Measurements from ENCODE around the gene CPAMD8. TPM values are rescaled to one million over a fixed set of nuclear protein-coding genes. Genes with fewer than 3 reads are reported as not detected.

The CPAMD8 gene
- polyA plus RNA-seq, 1 experiment = 0.38 TPM

DNA sequence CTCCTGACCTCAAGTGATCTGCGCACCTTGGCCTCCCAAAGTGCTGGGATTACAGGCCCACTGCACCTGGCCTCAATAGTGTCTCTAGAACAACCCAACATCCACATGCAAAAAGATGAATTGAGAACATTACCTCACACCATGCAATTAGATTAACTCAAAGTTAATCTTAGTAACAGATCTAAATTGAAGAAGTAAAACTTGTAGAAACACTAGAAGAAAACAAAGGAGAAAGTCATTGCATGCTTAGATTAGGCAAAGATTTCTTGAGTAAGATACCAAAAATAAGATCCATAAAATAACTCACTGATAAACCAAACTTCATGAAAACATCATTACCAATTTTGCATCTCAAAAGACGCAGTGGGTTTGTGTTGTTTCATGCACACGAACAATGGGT is 2.8 kb downstream of the CPAMD8 start:
- POLR2A ChIA-PET = no interaction called here
- DNase-seq (ENCODE audit: low read depth, low spot score) = no peak

DNA sequence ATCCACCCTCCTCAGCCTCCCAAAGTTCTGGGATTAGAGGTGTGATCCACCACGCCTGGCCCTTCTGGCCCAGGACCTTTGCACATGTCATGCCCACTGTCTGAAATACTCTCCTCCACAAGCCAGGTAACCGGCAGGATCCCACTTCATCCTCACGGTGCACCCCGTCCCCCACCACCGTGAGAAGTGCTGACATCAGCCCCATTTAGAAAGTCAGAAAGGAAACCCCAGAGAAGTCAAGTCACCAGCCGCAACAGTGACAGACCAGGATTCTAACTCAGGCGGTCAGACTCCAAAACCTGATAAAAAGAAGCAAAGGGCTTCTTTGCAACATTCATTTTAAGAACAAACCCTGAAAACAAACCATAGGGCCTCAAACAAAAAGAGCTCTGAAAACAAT is 3.9 kb downstream of the CPAMD8 start:
- no peak for DNase-seq (ENCODE audit: low read depth, low spot score)
- ChIA-PET POLR2A (no interaction called here), CTCF (no interaction called here)
- no peak overlapping the region for H3K27ac ChIP-seq (ENCODE audit: low read depth, low read length)
- TF ChIP-seq, protein P1, sequence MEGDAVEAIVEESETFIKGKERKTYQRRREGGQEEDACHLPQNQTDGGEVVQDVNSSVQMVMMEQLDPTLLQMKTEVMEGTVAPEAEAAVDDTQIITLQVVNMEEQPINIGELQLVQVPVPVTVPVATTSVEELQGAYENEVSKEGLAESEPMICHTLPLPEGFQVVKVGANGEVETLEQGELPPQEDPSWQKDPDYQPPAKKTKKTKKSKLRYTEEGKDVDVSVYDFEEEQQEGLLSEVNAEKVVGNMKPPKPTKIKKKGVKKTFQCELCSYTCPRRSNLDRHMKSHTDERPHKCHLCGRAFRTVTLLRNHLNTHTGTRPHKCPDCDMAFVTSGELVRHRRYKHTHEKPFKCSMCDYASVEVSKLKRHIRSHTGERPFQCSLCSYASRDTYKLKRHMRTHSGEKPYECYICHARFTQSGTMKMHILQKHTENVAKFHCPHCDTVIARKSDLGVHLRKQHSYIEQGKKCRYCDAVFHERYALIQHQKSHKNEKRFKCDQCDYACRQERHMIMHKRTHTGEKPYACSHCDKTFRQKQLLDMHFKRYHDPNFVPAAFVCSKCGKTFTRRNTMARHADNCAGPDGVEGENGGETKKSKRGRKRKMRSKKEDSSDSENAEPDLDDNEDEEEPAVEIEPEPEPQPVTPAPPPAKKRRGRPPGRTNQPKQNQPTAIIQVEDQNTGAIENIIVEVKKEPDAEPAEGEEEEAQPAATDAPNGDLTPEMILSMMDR (IDR thresholded peaks at IDR 0.05; ENCODE audit: low read depth, low read length) = no peak
- H3K27me3 ChIP-seq (ENCODE audit: control insufficient read depth, insufficient read depth, low read length) = peaks cover 28% of the 10 kb centered on the region
- no peak overlapping the region for H3K4me3 ChIP-seq (ENCODE audit: low read depth, low read length)
- H3K9me3 ChIP-seq (ENCODE audit: control insufficient read depth, insufficient read depth, low read length) = peaks cover 13% of the 10 kb centered on the region

More for the DNA sequence above, 2.8 kb downstream of the CPAMD8 start:
- Histone ChIP-seq H3K27ac (ENCODE audit: low read depth, low read length) (no peak overlapping the region), H3K4me3 (ENCODE audit: low read depth, low read length) (no peak overlapping the region), H3K9me3 (ENCODE audit: control insufficient read depth, insufficient read depth, low read length) (peaks cover 13% of the 10 kb centered on the region), H3K27me3 (ENCODE audit: control insufficient read depth, insufficient read depth, low read length) (peaks cover 36% of the 10 kb centered on the region)
- TF ChIP-seq, protein P1 (IDR thresholded peaks at IDR 0.05; ENCODE audit: low read depth, low read length) = no peak
- CTCF ChIA-PET = no interaction called here

DNA sequence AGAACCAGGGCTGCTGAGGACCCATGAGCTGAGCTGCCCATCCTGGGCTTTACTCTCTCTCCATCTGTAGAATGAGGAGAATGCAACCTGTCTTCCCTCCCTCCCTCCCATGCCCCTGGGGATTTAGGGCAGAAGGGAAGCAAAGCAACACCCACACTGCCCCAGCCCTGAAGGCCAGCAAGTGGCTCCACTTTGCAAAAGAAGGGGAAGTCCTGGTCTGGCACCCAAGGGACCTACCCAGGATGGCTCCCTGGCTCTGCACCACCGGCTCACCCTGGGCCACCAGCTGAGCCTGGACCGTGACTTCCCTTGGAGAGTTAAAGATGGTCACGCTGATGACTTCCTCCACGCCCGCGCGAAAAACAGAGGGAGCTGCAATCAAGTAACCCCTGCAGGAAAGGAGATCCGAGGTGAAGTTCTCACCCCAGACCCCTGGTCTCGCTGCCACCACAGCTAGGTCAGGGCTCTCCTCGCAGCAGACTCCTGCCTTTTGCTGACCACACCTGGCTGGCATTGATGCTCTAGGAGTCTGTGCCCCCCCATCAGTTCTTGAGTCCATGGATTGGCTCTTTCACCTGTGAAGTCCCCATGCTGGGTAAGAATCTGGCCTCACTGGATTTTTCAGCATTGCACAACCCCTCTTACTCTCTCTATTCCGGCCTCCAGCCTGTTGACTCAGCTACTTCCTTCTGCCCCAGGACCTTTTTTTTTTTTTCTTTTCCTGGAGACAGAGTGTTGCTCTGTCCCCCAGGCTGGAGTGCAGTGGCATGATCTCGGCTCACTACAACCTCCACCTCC is 4.6 kb downstream of the CPAMD8 start:
- Histone ChIP-seq H3K27ac (ENCODE audit: low read depth, low read length) (no peak overlapping the region), H3K27me3 (ENCODE audit: control insufficient read depth, insufficient read depth, low read length) (peaks cover 21% of the 10 kb centered on the region), H3K4me3 (ENCODE audit: low read depth, low read length) (no peak overlapping the region), H3K9me3 (ENCODE audit: control insufficient read depth, insufficient read depth, low read length) (peaks cover 13% of the 10 kb centered on the region)
- TF ChIP-seq, protein P1 (IDR thresholded peaks at IDR 0.05; ENCODE audit: low read depth, low read length) = no peak
- POLR2A ChIA-PET = no interaction called here
- CTCF ChIA-PET = no interaction called here
- no peak for DNase-seq (ENCODE audit: low read depth, low spot score)

DNA sequence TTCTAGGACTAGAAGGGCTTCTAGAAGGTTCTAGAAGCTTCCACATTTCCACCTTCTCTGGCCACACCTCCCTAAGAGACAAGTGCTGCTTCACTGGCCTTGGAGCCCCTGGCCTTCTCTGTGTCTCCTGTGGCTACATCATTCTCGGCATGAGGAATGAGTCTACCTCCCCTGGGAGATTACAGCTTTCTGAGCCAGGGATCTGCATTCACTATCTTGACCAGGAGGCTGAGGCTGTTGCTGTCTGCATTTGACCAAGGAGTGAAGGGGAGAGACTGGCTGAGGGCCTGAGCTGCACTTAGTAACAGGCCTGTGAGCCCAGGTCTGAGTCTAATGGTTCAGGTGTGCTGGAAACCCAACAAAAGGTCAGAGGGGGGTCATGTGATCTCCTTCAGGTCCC is 5.3 kb downstream of the CPAMD8 start:
- peaks cover 13% of the 10 kb centered on the region for H3K9me3 ChIP-seq (ENCODE audit: control insufficient read depth, insufficient read depth, low read length)
- no peak overlapping the region for H3K4me3 ChIP-seq (ENCODE audit: low read depth, low read length)
- no peak overlapping the region for H3K27ac ChIP-seq (ENCODE audit: low read depth, low read length)
- TF ChIP-seq, protein P1 (IDR thresholded peaks at IDR 0.05; ENCODE audit: low read depth, low read length) = no peak
- H3K27me3 ChIP-seq (ENCODE audit: control insufficient read depth, insufficient read depth, low read length) = peaks cover 20% of the 10 kb centered on the region
- CTCF ChIA-PET = no interaction called here
- no peak for DNase-seq (ENCODE audit: low read depth, low spot score)
- POLR2A ChIA-PET = no interaction called here

DNA sequence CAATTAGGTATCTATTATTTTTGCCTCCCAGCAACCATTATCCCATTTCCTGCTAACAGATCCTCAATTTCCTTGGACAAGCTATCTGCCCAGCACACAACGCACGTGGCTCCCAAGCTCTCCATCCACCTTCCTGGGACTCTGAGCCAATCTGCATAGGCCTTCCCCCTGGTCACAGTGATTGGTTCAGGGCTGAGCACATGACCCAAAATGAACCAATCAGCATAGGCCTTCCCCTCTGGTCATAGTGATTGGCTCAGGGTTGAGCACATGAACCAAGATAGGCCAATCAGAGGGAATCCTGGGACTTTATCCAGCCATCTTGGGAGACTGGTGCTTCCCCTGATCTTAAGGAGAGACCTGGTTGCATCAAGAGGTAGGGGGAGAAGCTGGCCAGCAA is 5.8 kb downstream of the CPAMD8 start:
- Histone ChIP-seq H3K9me3 (ENCODE audit: control insufficient read depth, insufficient read depth, low read length) (peaks cover 13% of the 10 kb centered on the region), H3K4me3 (ENCODE audit: low read depth, low read length) (no peak overlapping the region), H3K27me3 (ENCODE audit: control insufficient read depth, insufficient read depth, low read length) (peaks cover 15% of the 10 kb centered on the region), H3K27ac (ENCODE audit: low read depth, low read length) (no peak overlapping the region)
- DNase-seq (ENCODE audit: low read depth, low spot score) = no peak
- CTCF ChIA-PET = no interaction called here
- TF ChIP-seq, protein P1 (IDR thresholded peaks at IDR 0.05; ENCODE audit: low read depth, low read length) = no peak
- POLR2A ChIA-PET = no interaction called here

Measured in AG04450 (cell line).